Muscle layer of duodenum (tissue), 2 donors: Measurements from ENCODE around the gene MCRIP1.
"Not testable (repeated sequence)": the region's sequence is repeated elsewhere in the genome, so short reads cannot be mapped to it uniquely, and the experiment has no call there.

Experiments
- H3K27ac ChIP-seq: one replicate; pipeline ENCODE4 v1.7.0; 2013; ENCODE audit warnings: mild to moderate bottlenecking, low read length
- H3K27me3 ChIP-seq: one replicate; pipeline ENCODE4 v1.7.0; 2013; ENCODE audit warnings: low read depth, mild to moderate bottlenecking, control low read depth, low read length
- H3K36me3 ChIP-seq, 2 donors: one replicate each; pipeline ENCODE4 v1.7.0; 2013; ENCODE audit warnings: low read length in 2 of 2, control low read depth in 1 of 2, mild to moderate bottlenecking in 1 of 2; ENCODE audit not compliant: insufficient read depth in 2 of 2, control insufficient read depth in 1 of 2
- H3K4me1 ChIP-seq, 2 donors: one replicate each; pipeline ENCODE4 v1.7.0; 2013; ENCODE audit warnings: low read length in 2 of 2, mild to moderate bottlenecking in 2 of 2, control low read depth in 1 of 2, moderate library complexity in 1 of 2; ENCODE audit not compliant: insufficient read depth in 2 of 2, control insufficient read depth in 1 of 2
- H3K4me3 ChIP-seq, 2 donors: one replicate each; pipeline ENCODE4 v1.7.0; 2013; ENCODE audit warnings: low read length in 2 of 2, low read depth in 1 of 2, mild to moderate bottlenecking in 1 of 2
- H3K9me3 ChIP-seq, 2 donors: one replicate each; pipeline ENCODE4 v1.7.0; 2013; ENCODE audit warnings: low read length in 2 of 2, control low read depth in 1 of 2, mild to moderate bottlenecking in 1 of 2; ENCODE audit not compliant: control insufficient read depth in 1 of 2
- donor health status: healthy.

Gene MCRIP1

DNA sequence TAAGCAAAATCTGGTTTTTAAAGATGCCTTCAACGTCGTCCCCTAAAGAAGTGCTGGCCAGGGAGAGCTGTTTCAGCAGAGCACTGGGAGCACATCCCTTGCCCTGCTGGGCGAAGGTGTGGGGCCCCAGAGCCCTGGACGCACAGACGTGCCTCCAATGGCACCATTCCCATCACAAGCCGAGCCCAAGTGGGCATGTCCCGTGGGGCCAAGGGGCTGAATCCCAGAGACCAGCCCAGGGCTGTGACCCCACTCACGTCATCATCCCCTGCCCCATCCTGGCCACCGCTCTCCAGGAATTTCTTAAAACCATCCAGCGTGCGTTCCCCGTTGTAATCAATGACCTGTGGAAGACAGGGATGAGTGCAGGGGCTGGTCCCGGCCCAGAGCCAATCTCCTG, 11.8 kb upstream of the MCRIP1 start:
- H3K9me3 ChIP-seq, result no peaks in the 10 kb centered on the region
- no peaks in the 10 kb centered on the region for H3K27me3 ChIP-seq
- peaks cover 47 to 54% of the 10 kb centered on the region in 2 donors for H3K36me3 ChIP-seq
- no peak overlapping the region for H3K4me3 ChIP-seq
- H3K27ac ChIP-seq, result no peak overlapping the region
- H3K4me1 ChIP-seq, result no peaks in the 10 kb centered on the region

DNA sequence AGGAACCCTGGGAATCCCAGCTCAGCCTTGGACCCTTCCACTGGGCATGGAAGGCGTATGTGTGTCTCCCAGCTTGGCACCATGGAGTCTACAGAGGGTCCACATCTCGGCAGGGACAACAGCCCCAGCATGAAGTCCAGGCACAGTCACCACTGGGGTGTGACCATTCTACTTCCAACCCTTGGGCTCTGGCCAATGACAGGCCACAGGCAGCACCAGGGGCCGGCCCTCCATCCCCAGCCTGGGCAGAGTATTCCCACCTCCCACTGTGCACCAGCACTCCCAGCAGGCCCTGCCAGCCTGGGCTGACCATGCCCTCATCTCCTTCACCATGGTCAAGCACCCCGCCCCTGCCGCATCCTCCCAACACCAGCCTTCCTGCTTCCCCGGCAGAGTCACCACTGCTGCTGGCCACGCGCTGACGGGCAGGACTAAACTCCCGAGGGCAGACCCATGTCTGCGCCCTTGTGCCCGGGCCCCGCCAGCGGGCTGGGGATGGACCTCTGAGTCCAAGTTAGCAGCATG, 11.3 kb upstream of the MCRIP1 start:
- Histone ChIP-seq H3K9me3 (no peaks in the 10 kb centered on the region), H3K36me3 (peaks cover 47 to 54% of the 10 kb centered on the region in 2 donors), H3K27me3 (no peaks in the 10 kb centered on the region), H3K27ac (no peak overlapping the region), H3K4me1 (no peaks in the 10 kb centered on the region), H3K4me3 (no peak overlapping the region)

DNA sequence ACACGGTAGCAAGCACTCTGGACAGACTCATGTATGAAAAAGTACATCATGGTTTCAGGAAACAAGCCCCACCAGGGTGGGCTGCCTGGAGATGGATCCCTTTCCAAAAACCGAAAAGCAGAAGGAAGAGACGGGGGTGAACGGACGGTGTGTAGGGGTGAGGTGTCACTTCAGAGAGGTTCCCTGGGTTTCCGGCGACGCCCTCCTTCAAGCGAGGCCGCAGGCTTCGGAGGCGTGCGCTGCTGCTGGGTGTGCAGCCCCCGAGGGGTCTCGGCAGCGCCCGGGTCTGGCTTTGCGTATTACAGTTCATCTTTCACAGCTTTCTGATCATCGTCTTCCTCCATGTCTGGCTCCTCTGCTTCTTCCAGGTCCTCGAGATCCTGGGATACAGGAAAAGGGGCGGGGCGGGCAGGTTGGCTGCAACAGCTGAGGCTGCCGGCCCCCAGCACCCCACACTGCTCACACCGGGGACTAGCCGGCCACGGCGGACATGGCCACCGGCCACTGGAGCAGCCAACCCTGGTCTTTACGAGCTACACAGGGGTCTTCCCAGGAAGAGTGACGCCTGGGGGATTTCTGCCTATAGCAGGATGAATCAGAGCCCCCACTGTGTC, 10.7 kb upstream of the MCRIP1 start:
- H3K4me3 ChIP-seq, result no peak overlapping the region
- no peaks in the 10 kb centered on the region for H3K9me3 ChIP-seq
- peaks cover 47 to 54% of the 10 kb centered on the region in 2 donors for H3K36me3 ChIP-seq
- no peaks in the 10 kb centered on the region for H3K4me1 ChIP-seq
- H3K27ac ChIP-seq, result no peak overlapping the region
- no peaks in the 10 kb centered on the region for H3K27me3 ChIP-seq

DNA sequence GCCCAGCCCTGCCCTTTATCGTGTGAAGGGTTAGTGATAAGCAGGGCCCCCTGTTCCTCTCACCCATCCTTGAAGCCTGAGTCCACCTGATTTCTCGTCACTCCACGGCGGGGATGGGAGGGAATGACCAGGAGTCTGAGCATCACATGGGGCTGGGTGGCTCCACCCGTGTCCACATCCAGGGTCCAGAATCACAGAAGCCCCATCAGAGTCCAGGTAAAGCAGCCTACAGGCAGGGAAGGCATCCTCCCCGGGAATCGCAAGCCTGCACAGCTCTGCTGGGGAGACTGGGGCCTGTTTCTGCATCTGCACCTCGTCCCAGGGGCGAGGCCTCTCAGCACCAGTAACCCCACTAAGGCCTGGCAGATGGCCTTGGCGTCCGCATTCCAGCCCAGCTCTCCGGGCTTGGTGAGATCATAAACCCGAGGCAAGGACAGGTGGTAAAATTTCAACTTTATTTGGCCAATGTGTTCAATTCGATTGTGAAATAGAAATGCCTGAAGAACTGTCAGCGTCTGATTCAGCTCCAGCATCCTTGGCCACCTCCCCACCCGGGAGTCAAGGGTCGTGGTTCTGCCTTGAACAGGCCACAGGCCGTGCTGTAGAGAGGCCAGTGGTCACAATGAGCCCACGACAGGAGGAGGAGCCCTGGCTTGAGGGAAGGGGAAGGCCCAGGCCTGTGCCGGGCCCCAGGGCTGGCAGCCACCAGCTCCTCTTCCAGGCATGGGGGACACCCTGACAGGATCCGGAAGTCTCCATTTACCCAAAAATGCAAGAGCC, 9.8 kb upstream of the MCRIP1 start:
- Histone ChIP-seq H3K27ac (no peak overlapping the region), H3K36me3 (peaks cover 47 to 54% of the 10 kb centered on the region in 2 donors)

GRCh38 chr17:81842378-81842724, 9.3 kb upstream of the MCRIP1 start:
- Histone ChIP-seq H3K36me3 (peaks cover 45 to 50% of the 10 kb centered on the region in 2 donors), H3K4me1 (no peaks in the 10 kb centered on the region), H3K9me3 (no peaks in the 10 kb centered on the region), H3K27ac (no peak overlapping the region), H3K27me3 (no peaks in the 10 kb centered on the region), H3K4me3 (no peak overlapping the region)

More for the DNA sequence above, 9.8 kb upstream of the MCRIP1 start:
- H3K4me1 ChIP-seq, result no peaks in the 10 kb centered on the region
- no peaks in the 10 kb centered on the region for H3K27me3 ChIP-seq
- no peak overlapping the region for H3K4me3 ChIP-seq
- H3K9me3 ChIP-seq, result no peaks in the 10 kb centered on the region

GRCh38 chr17:81841866-81842265, 8.8 kb upstream of the MCRIP1 start:
- Histone ChIP-seq H3K36me3 (peaks cover 40 to 45% of the 10 kb centered on the region in 2 donors), H3K4me3 (no peak overlapping the region), H3K27me3 (no peaks in the 10 kb centered on the region), H3K27ac (no peak overlapping the region), H3K9me3 (no peaks in the 10 kb centered on the region), H3K4me1 (no peaks in the 10 kb centered on the region)

DNA sequence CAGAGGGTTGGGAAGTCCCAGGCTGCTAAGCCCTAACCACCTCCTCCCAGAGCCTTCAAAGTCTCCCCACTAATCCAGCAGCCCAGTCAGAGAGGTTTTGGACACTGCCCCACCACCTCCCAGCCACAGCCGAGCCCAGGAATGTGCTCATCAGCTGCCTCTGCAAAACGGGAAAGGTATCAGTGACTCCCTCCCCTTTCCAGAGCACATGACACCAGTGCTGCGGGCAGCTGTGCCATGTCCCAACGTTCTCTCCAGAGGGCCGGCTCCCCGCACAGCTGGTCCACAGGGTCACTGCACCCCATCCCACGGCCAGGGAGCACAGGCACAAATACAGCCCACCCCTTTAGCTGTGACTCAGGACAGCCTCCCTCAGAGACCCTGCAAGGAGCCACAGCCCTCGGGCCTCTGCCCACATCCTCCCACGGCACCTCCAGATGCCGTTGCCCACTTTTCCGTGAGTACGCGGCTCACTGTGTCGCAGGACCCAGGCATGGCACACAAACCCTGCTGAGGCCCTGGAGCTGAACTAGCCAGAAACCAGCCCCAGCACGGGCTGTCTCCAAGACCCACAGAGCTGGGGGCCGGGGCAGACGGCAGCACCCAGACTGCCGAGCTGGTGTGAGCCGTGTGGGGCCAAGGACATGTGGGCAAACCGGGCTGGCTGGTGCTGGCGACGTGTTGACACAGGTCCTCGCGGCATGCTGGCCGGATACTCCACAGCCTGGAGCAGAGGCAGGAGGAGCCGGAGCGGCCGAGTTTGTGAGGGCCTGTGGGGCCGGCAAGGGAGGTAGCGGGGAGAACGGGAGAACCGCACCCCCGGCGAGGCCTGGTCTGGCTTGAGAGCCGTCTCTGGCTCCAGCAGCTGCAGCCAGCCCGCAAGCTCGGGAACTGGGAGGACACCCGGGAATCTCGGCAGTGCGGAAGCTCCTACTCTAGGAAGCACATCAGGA, 8.0 kb upstream of the MCRIP1 start:
- H3K4me3 ChIP-seq, result no peak overlapping the region
- no peak overlapping the region for H3K27ac ChIP-seq
- peaks cover 33 to 38% of the 10 kb centered on the region in 2 donors for H3K36me3 ChIP-seq
- no peaks in the 10 kb centered on the region for H3K27me3 ChIP-seq
- H3K4me1 ChIP-seq, result no peaks in the 10 kb centered on the region
- no peaks in the 10 kb centered on the region for H3K9me3 ChIP-seq

GRCh38 chr17:81840059-81840458, 7.0 kb upstream of the MCRIP1 start:
- peaks cover 24 to 27% of the 10 kb centered on the region in 2 donors for H3K36me3 ChIP-seq
- H3K27ac ChIP-seq, H3K4me1 ChIP-seq, H3K9me3 ChIP-seq, H3K27me3 ChIP-seq, H3K4me3 ChIP-seq: not testable (repeated sequence)

- Histone ChIP-seq H3K27me3 (no peaks in the 10 kb centered on the region), H3K4me1 (no peaks in the 10 kb centered on the region), H3K9me3 (no peaks in the 10 kb centered on the region), H3K27ac (no peak overlapping the region), H3K4me3 (no peak overlapping the region), H3K36me3 (peaks cover 16 to 20% of the 10 kb centered on the region in 2 donors)
Measured at GRCh38 chr17:81839301-81839700, 6.2 kb upstream of the MCRIP1 start.

DNA sequence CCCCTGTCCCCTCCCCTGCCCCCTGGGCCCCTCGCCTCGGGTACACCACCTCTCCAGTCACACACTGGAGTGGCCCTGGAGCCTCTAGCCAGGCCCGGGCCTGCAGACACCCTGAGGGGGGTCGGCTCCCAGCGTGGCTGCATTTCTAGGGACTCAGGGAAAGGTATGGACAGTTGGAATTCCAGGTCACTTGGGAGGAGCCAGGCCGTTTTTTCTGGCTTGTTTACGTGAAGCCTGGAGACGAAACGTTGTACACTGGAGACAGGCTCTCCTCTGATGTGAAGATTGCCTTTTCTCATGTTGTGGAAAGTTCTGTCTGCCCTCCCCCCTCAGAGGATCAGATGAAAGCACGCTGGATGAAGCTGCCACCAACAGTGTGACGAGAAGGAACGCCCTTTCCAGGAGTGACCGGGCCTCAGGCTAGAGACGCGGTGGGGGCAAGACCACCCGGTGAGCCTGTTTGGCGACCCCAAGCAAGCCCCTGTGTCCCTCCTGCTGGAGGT, 5.7 kb upstream of the MCRIP1 start:
- Histone ChIP-seq H3K4me1 (peaks cover 0 to 4% of the 10 kb centered on the region in 2 donors), H3K9me3 (no peaks in the 10 kb centered on the region), H3K27me3 (no peaks in the 10 kb centered on the region), H3K27ac (no peak overlapping the region), H3K36me3 (peaks cover 11 to 15% of the 10 kb centered on the region in 2 donors), H3K4me3 (no peak overlapping the region)

- Histone ChIP-seq H3K4me3 (no peak overlapping the region), H3K9me3 (no peaks in the 10 kb centered on the region), H3K36me3 (peaks cover 0 to 3% of the 10 kb centered on the region in 2 donors), H3K27ac (no peak overlapping the region), H3K27me3 (no peaks in the 10 kb centered on the region), H3K4me1 (peaks cover 0 to 9% of the 10 kb centered on the region in 2 donors)
Measured at GRCh38 chr17:81837641-81838040, 4.5 kb upstream of the MCRIP1 start.
